HG02885 (cell line): ENCODE measurements around the gene ABLIM2.
A peak's percentile ranks its signal among the peaks of the same experiment; 100 is the strongest.
"Not testable (repeated sequence)": the region's sequence is repeated elsewhere in the genome, so short reads cannot be mapped to it uniquely, and the experiment has no call there.

ENCODE experiments used
- ATAC-seq: cut with Tn5 transposase; IDR thresholded peaks from one replicate; pipeline ENCODE4 v1.9.1; 2021; ENCODE audit warnings: mild to moderate bottlenecking; ENCODE audit not compliant: unreplicated experiment, poor library complexity

The ABLIM2 gene

GRCh38 chr4:7955393-7955792 lies 203.2 kb downstream of the ABLIM2 start:
- no peak for ATAC-seq

DNA sequence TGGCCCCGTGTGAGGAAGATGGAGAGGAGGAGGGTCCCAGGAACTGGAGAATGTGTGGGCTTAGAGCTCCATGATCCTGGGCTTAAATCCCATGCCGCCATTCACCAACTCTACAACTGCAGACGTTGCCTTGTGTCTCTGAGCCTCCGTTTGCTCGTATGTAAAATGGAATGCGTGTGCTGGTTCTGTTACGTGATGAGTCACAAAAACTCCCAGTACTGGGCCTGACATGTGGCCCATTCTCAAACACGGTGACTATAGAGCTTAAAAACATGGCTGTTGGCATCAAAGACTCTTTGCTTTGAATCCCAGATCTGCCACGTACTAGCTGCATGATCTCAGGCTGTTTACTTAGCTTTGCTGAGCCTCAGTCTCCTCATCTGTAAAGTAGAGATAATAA lies 206.0 kb downstream of the ABLIM2 start:
- ATAC-seq, result no peak

- no peak for ATAC-seq
Observed at GRCh38 chr4:7950301-7951092, 208.1 kb downstream of the ABLIM2 start.

DNA sequence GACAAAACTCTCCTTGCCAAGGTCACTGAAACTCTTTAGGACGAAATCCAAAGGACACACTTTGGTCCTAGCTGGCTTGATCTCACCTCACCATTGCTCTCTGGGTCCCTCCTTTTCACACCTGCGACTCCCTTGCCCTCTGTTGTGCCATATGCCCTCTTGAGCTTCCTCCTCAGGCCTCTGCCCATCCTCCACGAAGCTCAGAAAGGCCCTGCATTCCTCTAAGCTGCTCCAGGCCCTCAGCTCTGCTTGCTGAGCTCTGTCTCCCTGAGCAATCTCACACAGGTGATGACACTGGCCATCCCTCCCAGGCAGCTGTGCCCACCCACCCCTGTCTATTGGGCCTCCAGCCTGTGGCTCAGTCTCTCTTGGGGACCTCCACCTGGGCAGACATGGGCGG lies 208.9 kb downstream of the ABLIM2 start:
- ATAC-seq, result no peak

- ATAC-seq, result no peak
Observed at GRCh38 chr4:7947927-7948326, 210.7 kb downstream of the ABLIM2 start.

DNA sequence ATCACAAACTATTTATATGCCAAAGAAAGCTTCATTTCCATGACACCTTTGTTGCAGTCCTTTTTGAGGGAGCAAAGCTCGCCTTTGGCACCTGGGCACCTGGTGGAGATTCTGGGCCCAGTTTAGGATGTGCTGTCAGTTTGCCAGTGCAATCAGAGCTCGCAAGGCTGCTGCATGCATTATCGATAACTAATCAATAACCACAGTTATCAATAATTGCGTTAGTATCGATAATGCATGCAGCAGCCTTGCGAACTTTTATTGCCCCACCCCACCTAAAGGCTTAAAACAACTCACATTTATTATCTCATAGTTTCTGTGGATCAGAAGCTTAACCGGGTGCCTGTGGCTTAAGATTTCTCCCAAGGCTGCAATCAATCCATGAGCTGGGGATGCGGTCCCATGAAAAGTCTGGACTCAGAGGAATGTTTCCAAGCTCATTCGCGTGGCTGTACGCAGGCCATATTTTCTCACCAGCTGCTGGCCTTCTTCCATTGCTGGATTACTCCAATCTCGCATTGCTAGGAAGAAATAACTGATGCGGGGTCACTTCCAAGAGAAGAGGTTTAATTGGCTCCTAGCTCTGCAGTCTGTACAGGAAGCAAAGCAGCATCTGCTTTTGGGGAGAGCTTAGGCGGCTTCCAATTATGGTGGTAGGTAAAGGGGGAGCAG lies 212.8 kb downstream of the ABLIM2 start:
- no peak for ATAC-seq

GRCh38 chr4:7944599-7945220 lies 213.9 kb downstream of the ABLIM2 start:
- ATAC-seq, result no peak

- not testable (repeated sequence) for ATAC-seq
Observed at GRCh38 chr4:7943688-7944087, 214.9 kb downstream of the ABLIM2 start.

- no peak for ATAC-seq
Observed at GRCh38 chr4:7943211-7943610, 215.4 kb downstream of the ABLIM2 start.

DNA sequence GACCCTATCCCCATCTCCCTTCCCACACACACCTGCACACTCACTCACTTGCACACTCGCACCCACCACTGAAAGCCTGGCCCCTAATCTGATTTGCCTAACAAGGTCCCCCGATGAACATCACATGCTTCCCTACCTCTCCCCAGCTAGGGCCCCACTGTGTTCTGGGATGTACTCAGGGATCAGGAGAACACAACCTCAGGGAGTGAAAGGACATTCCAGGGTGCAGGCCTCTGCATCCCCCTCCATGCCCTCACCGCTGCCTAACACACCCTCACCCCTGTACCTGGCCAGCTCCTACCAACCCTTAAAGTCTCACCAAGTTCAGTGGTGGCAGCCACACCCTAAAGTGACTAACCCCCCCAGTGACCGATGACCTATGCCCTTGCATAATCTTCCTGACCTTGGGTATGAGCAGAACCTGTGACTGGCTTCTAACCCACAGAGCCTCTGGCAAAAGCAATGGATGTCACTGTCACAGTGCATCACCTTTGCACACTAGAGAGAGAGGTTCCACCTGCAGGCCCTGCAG lies 216.6 kb downstream of the ABLIM2 start:
- ATAC-seq, result no peak

DNA sequence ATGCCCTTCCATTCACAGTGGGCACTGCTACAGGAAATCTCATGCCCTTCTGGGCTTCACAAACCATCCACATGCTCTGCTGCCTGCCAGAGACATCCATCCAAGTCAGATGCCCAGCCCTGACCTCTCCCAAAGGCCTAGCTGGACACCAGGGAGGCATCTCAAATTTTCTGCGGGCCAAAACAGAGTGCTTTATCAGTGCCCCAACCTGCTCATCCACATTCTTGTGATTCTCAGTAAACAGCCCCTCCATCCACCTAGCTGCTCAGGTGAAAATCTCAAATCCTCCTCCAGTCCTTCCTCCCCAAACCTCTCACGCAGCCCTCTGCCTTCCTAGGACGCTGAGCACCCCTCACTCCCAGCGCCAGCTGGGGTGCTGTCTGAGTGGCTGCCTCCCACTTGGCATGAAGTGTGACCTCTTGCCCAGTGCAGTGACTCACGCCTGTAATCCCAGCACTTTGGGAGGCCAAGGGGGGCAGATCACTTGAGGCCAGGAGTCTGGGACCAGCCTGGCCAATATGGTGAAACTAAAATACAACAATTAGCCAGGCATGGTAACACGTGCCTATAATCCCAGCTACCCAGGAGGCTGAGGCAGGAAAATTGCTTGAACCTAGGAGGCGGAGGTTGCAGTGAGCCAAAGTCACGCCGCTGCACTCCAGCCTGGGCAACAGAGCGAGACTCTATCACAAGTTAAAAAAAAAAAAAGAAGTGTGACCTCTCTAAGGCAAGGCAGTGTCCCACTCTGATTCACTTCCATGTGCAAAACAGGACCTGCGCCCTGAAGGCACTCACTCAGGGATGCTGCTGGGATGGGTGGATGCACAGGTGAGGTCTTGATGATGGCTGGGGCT lies 217.3 kb downstream of the ABLIM2 start:
- no peak for ATAC-seq

GRCh38 chr4:7939377-7940108 lies 219.1 kb downstream of the ABLIM2 start, which contains the start of gene AFAP1:
AFAP1 (minus strand) TSS chr4:7939861; CDS start chr4:7872078, 67,783 bp downstream.
- peak; percentile 91 for ATAC-seq

GRCh38 chr4:7938609-7939376 lies 219.8 kb downstream of the ABLIM2 start:
- peak; percentile 8 for ATAC-seq

DNA sequence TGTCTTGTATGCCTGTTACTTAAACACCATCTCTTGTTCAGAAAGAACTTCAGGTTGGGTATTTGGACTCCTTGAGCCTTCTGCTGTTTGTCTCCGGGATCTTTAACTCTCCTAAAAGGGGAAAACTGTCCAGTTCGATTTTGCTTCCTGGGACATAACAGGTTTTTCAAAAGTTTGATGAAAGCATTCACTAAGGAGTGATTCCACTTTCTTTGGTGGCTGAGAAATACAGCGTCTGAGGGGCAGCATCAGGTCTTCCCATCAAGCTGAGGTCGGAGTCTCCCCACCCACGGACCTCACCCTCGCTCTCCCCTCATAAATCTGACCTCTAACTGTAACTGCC lies 220.4 kb downstream of the ABLIM2 start:
- no peak for ATAC-seq

DNA sequence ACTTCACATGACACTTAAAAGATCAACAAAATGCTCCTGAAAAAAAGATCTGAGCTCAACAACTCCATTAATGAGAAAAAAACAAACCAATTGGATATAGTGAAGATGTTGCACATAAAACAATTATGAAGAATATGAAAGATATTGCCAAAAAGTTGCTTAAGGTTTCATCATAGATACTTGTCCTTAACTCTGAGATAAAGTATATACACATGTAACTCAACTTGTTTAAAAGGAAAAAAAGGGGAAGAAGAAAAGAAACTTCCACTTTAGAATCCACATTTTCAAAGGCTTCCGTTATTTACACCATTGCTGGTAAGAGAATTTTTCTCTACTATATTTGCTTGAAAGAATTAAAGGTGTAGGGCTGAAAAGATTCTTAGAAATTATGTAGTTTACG lies 221.6 kb downstream of the ABLIM2 start:
- ATAC-seq, result no peak

- ATAC-seq, result no peak
Observed at GRCh38 chr4:7933651-7934510, 224.7 kb downstream of the ABLIM2 start.

- no peak for ATAC-seq
Observed at GRCh38 chr4:7932287-7932686, 226.3 kb downstream of the ABLIM2 start.
